Measurements from ENCODE around the gene RNF112. TPM values are rescaled to one million over a fixed set of nuclear protein-coding genes. Genes with fewer than 3 reads are reported as not detected.

The RNF112 gene
- total and polyA plus RNA-seq, 2 of the 8 experiments (the other 6 are each of a cell fraction or from before 2014, with no cell fraction given): 1.1 to 2.2 TPM

DNA sequence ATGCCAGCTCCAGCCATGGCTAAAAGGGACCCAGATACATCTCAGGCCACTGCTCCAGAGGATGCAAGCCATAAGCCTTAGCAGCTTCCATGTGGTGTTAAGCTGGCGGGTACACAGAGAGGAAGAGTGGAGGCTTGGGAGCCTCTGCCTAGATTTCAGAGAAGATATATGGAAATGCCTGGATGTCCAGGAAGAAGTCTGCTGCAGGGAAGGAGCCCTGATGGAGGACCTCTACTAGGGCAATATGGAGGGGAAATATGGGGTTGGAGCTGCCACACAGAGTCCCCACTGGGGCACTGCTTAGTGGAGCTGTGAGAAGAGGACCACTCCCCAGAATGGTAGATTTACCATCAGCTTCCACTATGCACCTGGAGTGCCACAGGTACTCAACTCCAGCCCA lies 32.1 kb downstream of the RNF112 start:
- no peak overlapping the region for H3K4me3 ChIP-seq (ENCODE audit: extremely low read depth in 1 of 4, insufficient read depth in 2 of 4, low read depth in 3 of 4, low read length in 4 of 4)
- no peak overlapping the region for H2BK120ac ChIP-seq (replicated peaks; ENCODE audit: low read depth, low read length)
- H3K18ac ChIP-seq (ENCODE audit: extremely low read depth, low read length): no peak overlapping the region
- H4K20me1 ChIP-seq (replicated peaks in 1 of 2; ENCODE audit: control insufficient read depth in 1 of 2, insufficient read depth in 2 of 2, low read length in 2 of 2): no peaks in the 10 kb centered on the region
- no peak overlapping the region for H3K4me2 ChIP-seq (ENCODE audit: insufficient read depth in 1 of 2, low read depth in 2 of 2, low read length in 2 of 2)
- H2AK5ac ChIP-seq (ENCODE audit: low read depth, low read length): no peak overlapping the region
- H3K23ac ChIP-seq (ENCODE audit: insufficient read length): no peak overlapping the region
- peaks cover 0 to 4% (median 2%) of the 10 kb centered on the region in 4 experiments; a peak in 3 of 7 replicates for H3K4me1 ChIP-seq (replicated peaks in 1 of 4; ENCODE audit: control insufficient read depth in 3 of 4, insufficient read depth in 4 of 4, low read length in 3 of 4)
- no peak overlapping the region for H2AFZ ChIP-seq (ENCODE audit: low read length)
- no peak overlapping the region for H3K27ac ChIP-seq (ENCODE audit: low read depth, low read length)
- H2BK15ac ChIP-seq (ENCODE audit: low read length): no peak overlapping the region
- H4K91ac ChIP-seq (replicated peaks; ENCODE audit: insufficient read length, low read length): no peak overlapping the region
- no peak overlapping the region for H3K56ac ChIP-seq (replicated peaks; ENCODE audit: insufficient read length, low read depth, low read length)
- no peaks in the 10 kb centered on the region for H3K23me2 ChIP-seq (ENCODE audit: low read depth, low read length)
- DNase-seq (ENCODE audit: low read depth in 1 of 2, low spot score in 2 of 2): no peak
- H3K79me2 ChIP-seq (ENCODE audit: control insufficient read depth in 1 of 2, insufficient read depth in 2 of 2, low read length in 2 of 2): no peaks in the 10 kb centered on the region
- no peak overlapping the region for H2BK20ac ChIP-seq (ENCODE audit: low read length)
- peaks cover 18 to 22% of the 10 kb centered on the region in 2 experiments for H3K9me3 ChIP-seq (ENCODE audit: insufficient read depth in 2 of 2, low read depth in 1 of 2, low read length in 1 of 2)
- no peak overlapping the region for H4K8ac ChIP-seq (ENCODE audit: extremely low read depth, insufficient read depth, low read length)
- no peak overlapping the region for H4K5ac ChIP-seq (ENCODE audit: insufficient read length, low read depth, low read length)
- H3K14ac ChIP-seq (ENCODE audit: insufficient read length): no peak overlapping the region
- H3K79me1 ChIP-seq (ENCODE audit: low read depth, low read length): no peaks in the 10 kb centered on the region
- no peaks in the 10 kb centered on the region for H3K36me3 ChIP-seq (ENCODE audit: control insufficient read depth in 2 of 4, insufficient read depth in 4 of 4, low read length in 3 of 4)
- no peaks in the 10 kb centered on the region for H3K27me3 ChIP-seq (replicated peaks in 1 of 4; ENCODE audit: control insufficient read depth in 3 of 4, extremely low read depth in 1 of 4, insufficient read depth in 3 of 4, low read length in 3 of 4)
- ChIA-PET POLR2A (ENCODE audit: partially characterized antibody) (interaction anchor here (1.2 kb wide), 2 partner anchors 9 to 11 kb away, joined by 3 read pairs; no protein-coding TSS in a partner anchor), CTCF (ENCODE audit: partially characterized antibody) (interaction anchor here (0.8 to 1.4 kb wide), 3 partner anchors 10 to 121 kb away, joined by 3 to 6 read pairs (median 3); partner anchors contain the start of gene B9D1)
- H2BK12ac ChIP-seq (ENCODE audit: low read depth, low read length): no peak overlapping the region
- H3K4ac ChIP-seq (replicated peaks; ENCODE audit: insufficient read length, low read depth, low read length): no peak overlapping the region
- 94% methylated on average over 1 of the region's 1 CpG; no CpG with 5 or more reads in 1 of the 2 experiments for WGBS, 2 experiments (ENCODE audit: extremely low coverage in 1 of 2, insufficient coverage in 1 of 2, insufficient read length in 1 of 2, insufficient replicate concordance in 2 of 2, low coverage in 1 of 2, low lambda C conversion rate in 2 of 2, missing lambda C conversion rate in 1 of 2)
- FAIRE-seq: no peak
- no peak overlapping the region for H3K9ac ChIP-seq (replicated peaks in 1 of 4; ENCODE audit: extremely low read depth in 1 of 4, low read depth in 3 of 4, low read length in 3 of 4)
- H2BK5ac ChIP-seq (ENCODE audit: low read depth, low read length): no peak overlapping the region
- TF ChIP-seq SRF (IDR thresholded peaks at IDR 0.05; ENCODE audit: low read depth, low read length): no peak
- TF ChIP-seq BCL11A (IDR thresholded peaks at IDR 0.05; ENCODE audit: low read depth in 2 of 2, low read length in 2 of 2): no peak
- TF ChIP-seq CHD1 (IDR thresholded peaks at IDR 0.05; ENCODE audit: low read depth, low read length): no peak
- TF ChIP-seq EP300 (IDR thresholded peaks at IDR 0.05; ENCODE audit: borderline replicate concordance in 1 of 2, low read depth in 2 of 2, low read length in 2 of 2): no peak

All from H1 (cell line).